HG02973 (cell line): ENCODE results near the gene CTAGE15.
"Not testable (repeated sequence)": the region's sequence is repeated elsewhere in the genome, so short reads cannot be mapped to it uniquely, and the experiment has no call there.

ENCODE experiments used
- ATAC-seq: cut with Tn5 transposase; IDR thresholded peaks from one replicate; pipeline ENCODE4 v1.9.1; 2021; ENCODE audit warnings: moderate library complexity; ENCODE audit not compliant: unreplicated experiment

CTAGE15 gene, protein sequence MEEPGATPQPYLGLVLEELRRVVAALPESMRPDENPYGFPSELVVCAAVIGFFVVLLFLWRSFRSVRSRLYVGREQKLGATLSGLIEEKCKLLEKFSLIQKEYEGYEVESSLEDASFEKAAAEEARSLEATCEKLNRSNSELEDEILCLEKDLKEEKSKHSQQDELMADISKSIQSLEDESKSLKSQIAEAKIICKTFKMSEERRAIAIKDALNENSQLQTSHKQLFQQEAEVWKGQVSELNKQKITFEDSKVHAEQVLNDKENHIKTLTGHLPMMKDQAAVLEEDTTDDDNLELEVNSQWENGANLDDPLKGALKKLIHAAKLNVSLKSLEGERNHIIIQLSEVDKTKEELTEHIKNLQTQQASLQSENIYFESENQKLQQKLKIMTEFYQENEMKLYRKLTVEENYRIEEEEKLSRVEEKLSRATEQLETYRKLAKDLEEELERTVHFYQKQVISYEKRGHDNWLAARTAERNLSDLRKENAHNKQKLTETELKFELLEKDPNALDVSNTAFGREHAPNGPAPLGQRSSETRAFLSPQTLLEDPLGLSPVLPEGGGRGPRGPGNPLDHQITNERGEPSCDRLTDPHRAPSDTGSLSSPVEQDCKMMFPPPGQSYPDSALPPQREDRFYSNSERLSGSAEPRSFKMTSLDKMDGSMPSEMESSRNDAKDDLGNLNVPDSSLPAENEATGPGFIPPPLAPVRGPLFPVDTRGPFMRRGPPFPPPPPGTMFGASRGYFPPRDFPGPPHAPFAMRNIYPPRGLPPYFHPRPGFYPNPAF

DNA sequence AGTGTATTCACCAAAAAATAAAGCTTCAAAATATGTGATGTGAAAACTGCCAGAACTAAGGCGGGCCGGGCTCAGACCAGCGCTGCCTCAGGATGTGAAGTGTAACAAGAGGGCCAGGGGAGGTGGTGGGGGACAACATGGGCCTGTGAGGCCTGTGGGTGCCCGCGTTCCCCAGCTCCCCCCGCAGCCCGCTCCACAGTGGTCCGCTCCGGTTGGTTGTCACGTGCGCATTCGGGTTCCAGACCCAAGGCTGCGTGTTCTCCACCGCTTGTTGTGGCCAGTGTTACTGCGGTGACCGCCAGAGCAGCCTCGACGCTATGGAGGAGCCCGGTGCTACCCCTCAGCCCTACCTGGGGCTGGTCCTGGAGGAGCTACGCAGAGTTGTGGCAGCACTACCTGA is at the start of gene CTAGE15:
Gene CTAGE15, plus strand, starts transcription at position 301 of the 400 bp plus-strand sequence. Its CDS starts 17 bp downstream, at position 318.
- ATAC-seq = not testable (repeated sequence)

GRCh38 chr7:143522309-143522916 is 49.2 kb upstream of the CTAGE15 start:
- not testable (repeated sequence) for ATAC-seq

GRCh38 chr7:143531169-143531926 is 40.3 kb upstream of the CTAGE15 start:
- not testable (repeated sequence) for ATAC-seq

GRCh38 chr7:143531932-143532331 is 39.7 kb upstream of the CTAGE15 start:
- ATAC-seq = not testable (repeated sequence)

- not testable (repeated sequence) for ATAC-seq
Measured at GRCh38 chr7:143533213-143533839, 38.3 kb upstream of the CTAGE15 start.

DNA sequence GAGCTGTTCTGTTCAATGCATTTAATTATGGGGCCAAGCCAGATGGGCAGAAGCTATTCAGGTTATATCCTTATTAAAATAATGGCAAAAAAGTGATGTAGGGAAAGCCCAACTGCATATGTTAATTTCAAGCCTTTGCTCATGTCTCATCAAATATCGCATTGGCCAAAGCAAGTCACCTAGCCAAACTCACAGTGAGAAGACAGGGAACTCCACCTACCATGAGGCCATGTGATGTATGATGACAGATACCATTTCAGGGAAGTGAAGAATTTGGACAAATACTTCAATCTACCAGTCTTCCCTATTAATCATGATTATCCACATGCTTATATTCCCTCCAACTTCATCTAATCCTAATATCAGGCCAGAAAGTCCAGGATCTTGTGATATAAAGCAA is 35.2 kb upstream of the CTAGE15 start:
- ATAC-seq = not testable (repeated sequence)

GRCh38 chr7:143543288-143544038 is 28.1 kb upstream of the CTAGE15 start:
- not testable (repeated sequence) for ATAC-seq

- not testable (repeated sequence) for ATAC-seq
Measured at GRCh38 chr7:143555968-143556367, 15.6 kb upstream of the CTAGE15 start.

GRCh38 chr7:143563306-143563705 is 8.3 kb upstream of the CTAGE15 start:
- ATAC-seq = peak; percentile 55

GRCh38 chr7:143566001-143566400 is 5.6 kb upstream of the CTAGE15 start:
- not testable (repeated sequence) for ATAC-seq

DNA sequence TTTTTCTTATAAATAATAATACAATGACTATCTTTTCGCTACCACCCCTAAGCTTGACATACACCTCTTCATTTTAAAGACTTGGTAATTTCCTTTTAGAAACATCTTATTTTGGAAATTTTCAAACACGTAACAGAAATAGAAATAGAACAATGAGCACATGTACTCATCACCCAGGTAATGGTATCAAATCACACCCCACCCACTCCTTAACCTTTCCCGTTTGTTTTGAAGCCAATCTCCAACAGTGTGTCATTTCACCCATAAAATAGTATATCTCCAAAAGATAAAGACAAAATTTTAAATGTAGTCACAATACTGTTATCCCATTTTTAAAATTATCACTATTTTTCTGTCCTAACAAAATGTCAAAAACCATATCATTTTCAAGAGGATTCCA is 16.6 kb downstream of the CTAGE15 start:
- ATAC-seq = not testable (repeated sequence)

DNA sequence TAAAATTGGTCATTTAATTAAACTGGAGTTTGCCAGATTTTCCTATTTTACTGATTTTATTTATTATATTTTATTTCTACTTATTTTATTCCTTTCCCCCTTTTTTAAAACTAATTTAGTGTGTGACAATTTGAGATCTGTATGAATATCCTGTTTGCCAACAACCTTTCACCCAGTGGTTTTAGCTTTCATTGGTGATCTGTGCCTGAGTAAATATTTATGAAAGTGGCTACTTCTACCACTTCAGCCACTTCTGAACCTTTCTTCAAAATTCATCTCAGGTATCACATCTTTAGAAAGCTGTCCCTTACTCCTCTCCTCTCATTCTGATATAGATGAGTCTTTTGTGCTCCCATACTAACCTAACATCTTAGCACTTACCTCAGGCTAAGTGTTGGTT is 18.3 kb downstream of the CTAGE15 start:
- not testable (repeated sequence) for ATAC-seq

DNA sequence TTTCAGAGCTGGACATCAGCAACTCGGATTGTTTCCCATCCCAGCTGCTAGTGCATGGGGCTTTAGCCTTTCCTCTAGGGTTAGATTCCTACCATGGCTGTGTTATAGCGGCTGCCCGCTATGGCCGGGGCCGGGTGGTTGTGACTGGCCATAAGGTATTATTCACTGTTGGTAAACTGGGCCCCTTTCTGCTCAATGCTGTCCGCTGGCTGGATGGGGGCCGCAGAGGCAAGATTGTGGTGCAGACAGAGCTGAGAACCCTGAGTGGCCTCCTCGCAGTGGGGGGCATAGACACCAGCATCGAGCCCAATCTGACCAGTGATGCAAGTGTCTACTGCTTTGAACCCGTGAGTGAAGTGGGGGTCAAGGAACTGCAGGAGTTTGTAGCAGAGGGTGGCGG is 26.5 kb downstream of the CTAGE15 start:
- ATAC-seq = not testable (repeated sequence)

- not testable (repeated sequence) for ATAC-seq
Measured at GRCh38 chr7:143603549-143603948, 31.9 kb downstream of the CTAGE15 start.

DNA sequence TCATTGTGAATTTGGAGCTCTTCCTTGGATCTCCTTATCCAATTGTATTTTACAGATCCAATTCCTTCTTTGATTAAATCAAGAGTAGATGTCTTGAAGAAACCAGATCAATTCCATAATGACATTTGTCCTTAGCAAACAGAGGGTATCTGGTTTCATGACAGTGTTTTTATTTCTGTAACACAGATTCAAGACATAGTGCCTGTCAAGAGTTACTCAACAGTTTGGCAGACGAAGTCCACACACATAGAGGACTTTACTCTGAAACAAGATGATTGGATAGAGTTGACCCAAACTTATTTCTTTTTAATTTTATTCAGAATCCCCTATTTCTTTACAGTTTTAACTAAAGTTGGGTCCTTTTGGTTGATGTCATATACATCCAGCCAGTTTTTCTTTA is 34.5 kb downstream of the CTAGE15 start:
- not testable (repeated sequence) for ATAC-seq

DNA sequence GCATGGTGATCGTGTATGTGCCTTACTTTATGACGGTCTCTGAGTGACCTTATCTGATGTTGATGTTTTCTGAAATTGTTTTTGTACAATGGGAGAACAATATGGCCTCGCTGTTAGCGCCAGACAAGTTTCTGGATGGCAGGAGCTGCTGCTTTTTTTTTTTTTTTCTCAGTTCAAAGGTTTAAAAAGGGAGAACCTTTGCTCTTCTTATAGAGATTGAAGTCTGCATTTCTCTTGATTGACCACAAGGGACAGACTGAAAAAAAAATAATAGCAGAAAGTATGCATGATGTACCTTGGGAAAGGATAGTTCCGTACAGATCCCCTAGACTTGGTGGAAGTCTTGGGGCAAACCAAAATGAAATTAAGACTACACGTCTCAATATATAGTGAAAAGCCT is 43.9 kb downstream of the CTAGE15 start:
- not testable (repeated sequence) for ATAC-seq

DNA sequence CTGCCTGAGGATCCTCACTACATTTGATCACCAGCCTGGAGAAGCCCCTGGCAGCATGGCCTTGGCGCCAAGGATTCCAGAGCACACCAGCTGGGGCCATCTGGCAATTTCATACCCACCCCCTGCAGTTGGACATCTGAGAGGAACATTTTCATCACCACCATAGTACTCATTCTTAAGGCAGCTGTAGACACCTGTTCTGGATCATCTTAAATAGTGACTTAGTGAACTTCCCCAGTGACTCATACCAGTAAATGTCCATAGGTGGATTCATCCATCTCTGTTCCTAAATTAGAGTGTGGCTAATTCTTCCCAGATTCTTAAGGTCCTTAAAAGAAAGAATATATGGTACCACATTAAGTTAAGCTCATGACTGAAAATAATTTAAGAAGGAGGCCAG is 45.6 kb downstream of the CTAGE15 start:
- not testable (repeated sequence) for ATAC-seq

GRCh38 chr7:143620058-143620457 is 48.5 kb downstream of the CTAGE15 start:
- ATAC-seq = peak; percentile 18

DNA sequence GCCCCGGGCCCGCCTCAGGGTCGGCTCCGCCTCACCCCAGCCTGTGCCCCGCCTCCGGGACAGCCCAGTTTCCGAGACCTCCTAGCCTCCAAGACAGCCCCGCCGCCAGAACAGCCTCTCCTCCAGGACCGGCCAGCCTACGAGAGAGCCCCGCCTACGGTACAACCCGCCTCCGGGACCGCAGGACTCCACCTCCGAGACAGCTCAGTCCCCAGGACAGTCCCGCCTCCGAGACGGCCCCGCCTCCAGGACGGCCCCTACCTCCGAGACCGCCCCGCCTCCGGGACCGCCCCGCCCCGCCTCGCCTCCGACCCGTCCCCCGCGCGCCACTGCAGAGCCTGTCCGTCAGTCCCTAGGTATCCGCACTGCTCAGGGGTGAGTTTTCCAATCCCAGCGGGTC is 49.0 kb downstream of the CTAGE15 start, which contains the start of gene TCAF2:
Gene TCAF2, plus strand, starts transcription at position 329 of the 400 bp plus-strand sequence.
- peak; percentile 82 for ATAC-seq
